Fibroblast of skin of left quadriceps (primary cell): ENCODE measurements around the gene C11orf52.

ENCODE experiments used
- DNase-seq, 2 experiments: peaks; one replicate each; pipeline ENCODE4 v3.0.0-alpha.2; 2013; ENCODE audit warnings: low read depth in 2 of 2

C11orf52 gene

DNA sequence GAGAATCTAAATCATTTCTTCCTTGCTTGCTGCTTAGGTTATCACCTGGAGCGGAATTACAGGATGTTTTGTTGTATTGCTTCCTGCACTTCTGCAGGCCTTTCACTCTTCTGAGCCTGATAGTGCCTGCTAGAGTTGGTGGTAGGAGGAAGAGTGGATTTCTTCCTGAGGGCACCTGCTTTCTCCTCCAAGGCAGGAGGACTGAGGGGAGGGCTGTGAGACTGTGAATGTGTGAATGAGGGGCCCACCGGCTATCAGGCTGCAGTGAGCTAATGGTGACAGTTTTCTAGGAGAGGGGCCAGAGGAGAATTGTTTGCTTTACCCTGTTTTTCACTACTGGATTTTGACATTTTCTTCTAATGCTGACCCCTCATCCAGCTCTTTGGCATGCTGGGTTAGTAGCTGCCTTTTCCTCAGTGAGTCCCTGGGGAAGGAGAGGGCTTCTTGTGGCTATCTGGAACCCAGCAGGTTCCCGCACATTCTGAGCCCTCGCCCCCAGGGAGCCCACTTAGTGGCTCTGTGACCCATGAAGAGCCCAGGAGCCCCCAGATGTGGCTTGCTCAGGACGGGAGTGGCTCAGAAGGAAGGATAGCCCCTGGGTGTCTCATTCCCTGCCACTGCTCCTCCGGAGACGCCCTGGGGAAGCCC, 57.5 kb downstream of the C11orf52 start:
- no peak for DNase-seq
